IPS DF 6.9 (cell line): ENCODE measurements around the gene NME3.

ENCODE experiments used
- DNase-seq: peaks from one replicate; pipeline ENCODE4 v3.0.0-alpha.2; 2013; ENCODE audit warnings: low read depth, low spot score
- H3K27ac ChIP-seq: one replicate; pipeline ENCODE4 v1.5.1; 2013; ENCODE audit warnings: low read length, control low read depth
- H3K27me3 ChIP-seq: 2 replicates; pipeline ENCODE4 v1.6.1; 2013; ENCODE audit warnings: mild to moderate bottlenecking, low read length; ENCODE audit not compliant: control insufficient read depth, insufficient read depth
- H3K36me3 ChIP-seq: 2 replicates; pipeline ENCODE4 v1.6.1; 2013; ENCODE audit warnings: low read length; ENCODE audit not compliant: control insufficient read depth, insufficient read depth
- H3K4me1 ChIP-seq: 2 replicates; pipeline ENCODE4 v1.6.1; 2013; ENCODE audit warnings: low read length; ENCODE audit not compliant: control insufficient read depth, insufficient read depth
- H3K4me3 ChIP-seq: 2 replicates; pipeline ENCODE4 v1.5.1; 2013; ENCODE audit warnings: mild to moderate bottlenecking, low read length
- H3K9me3 ChIP-seq: 2 replicates; pipeline ENCODE4 v1.6.1; 2013; ENCODE audit warnings: low read length, inconsistent platforms; ENCODE audit not compliant: control insufficient read depth, insufficient read depth
- WGBS: extraction: QIAGEN DNeasy Blood & Tissue Kit; methylation state at CpG from one replicate; pipeline ENCODE4 v1.1.7; 2013; ENCODE audit warnings: mixed read lengths, missing lambda C conversion rate; ENCODE audit not compliant: insufficient read length, insufficient coverage; 5-methylcytosine and 5-hydroxymethylcytosine counted together

Gene NME3

DNA sequence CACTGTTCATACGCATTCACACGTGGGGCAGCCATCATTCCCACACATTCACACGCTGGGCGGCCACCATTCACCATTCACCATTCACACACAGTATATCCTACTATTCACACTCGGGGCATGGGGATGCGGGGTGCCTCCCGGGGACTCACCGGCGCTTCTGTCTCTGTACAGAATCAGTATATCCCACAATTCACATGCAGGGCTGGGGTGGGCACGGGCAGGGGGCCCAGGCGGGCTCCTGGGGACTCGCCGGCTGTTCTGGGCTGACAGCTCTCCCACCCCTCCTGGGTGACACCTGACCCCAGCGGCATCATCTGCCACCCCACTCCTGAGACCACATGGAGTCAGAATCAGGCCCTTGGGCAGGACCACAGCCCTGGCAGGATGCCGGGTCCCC, 9.6 kb downstream of the NME3 start:
- H3K9me3 ChIP-seq, result no peaks in the 10 kb centered on the region
- WGBS, result no CpG with 5 or more reads among the region's 15 CpGs
- no peak for DNase-seq
- H3K27ac ChIP-seq, result no peak overlapping the region
- H3K4me3 ChIP-seq, result no peak overlapping the region
- H3K36me3 ChIP-seq, result peaks cover 16% of the 10 kb centered on the region
- peaks cover 4% of the 10 kb centered on the region; the same call in 1 of the 2 replicates for H3K4me1 ChIP-seq
- no peaks in the 10 kb centered on the region for H3K27me3 ChIP-seq

DNA sequence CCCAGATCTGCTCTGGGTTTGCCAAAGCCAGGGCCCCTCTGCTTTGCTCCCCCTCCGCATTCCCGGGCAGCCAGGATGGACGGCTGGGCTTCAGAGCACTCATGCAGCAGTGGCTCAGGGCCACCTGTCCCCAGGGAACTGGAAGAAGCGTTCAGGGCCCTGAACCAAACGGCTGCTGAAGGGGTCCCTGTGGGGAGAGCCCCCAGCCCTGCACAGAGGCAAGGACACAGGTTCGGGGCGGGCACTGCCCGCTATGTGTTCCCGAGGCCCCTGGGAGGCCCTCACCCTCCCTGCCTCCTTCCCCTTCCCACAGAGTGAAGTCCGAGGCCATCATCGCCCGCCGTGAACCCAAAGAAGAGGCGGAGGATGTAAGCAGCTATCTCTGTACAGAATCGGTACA, 10.4 kb downstream of the NME3 start:
- H3K36me3 ChIP-seq, result peaks cover 11% of the 10 kb centered on the region
- H3K4me1 ChIP-seq, result peaks cover 4% of the 10 kb centered on the region; the same call in 1 of the 2 replicates
- H3K27me3 ChIP-seq, result no peaks in the 10 kb centered on the region
- no peak overlapping the region for H3K27ac ChIP-seq
- no CpG with 5 or more reads among the region's 15 CpGs for whole genome bisulfite sequencing
- no peaks in the 10 kb centered on the region for H3K9me3 ChIP-seq
- DNase-seq, result no peak
- no peak overlapping the region for H3K4me3 ChIP-seq

DNA sequence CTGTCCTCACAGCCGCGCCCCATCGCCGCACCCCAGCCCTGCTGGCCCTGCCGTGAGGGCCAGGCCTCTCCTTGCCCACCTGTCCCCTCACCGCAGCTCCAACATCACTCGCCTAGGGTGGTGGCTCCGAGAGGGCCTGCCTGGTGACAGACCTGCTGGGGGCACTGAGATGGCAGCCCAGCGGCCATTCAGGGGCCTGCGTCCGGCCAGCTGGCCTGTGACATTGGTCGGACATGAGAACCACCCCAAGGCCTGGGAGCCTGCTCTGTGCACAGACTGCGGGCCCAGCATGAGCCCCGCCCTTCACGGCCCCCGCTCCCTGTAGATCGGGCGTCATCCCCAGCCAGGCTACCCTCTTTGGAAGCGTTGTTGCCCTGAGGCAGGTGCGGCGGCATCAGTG, 11.8 kb downstream of the NME3 start:
- H3K36me3 ChIP-seq, result peaks cover 7% of the 10 kb centered on the region
- WGBS, result no CpG with 5 or more reads among the region's 21 CpGs

DNA sequence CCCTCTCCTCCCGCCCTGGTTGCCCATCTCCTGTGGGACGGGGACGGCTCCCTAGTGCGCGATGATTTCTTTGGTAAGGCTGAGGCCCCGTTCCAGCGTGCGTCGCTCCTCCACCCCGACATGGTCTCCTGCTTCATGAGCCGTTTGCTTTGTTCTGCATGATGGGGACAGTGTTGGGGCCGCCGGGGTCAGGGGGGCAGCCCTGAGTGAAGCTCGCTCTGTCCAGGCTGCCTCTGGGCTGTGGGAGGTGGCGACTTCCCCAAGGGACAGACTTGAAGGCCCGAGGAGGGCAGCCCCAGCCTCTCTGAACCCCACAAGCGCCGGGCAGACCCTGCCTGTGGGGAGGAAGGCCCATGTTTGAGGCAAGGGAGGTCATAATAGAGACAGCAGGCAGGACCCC, 12.4 kb downstream of the NME3 start:
- Histone ChIP-seq H3K27me3 (no peaks in the 10 kb centered on the region), H3K4me3 (no peak overlapping the region), H3K27ac (no peak overlapping the region), H3K9me3 (no peaks in the 10 kb centered on the region), H3K36me3 (peaks cover 7% of the 10 kb centered on the region), H3K4me1 (0 out of 2 replicates have a peak, but pooled peaks cover 1% of the 10 kb centered on the region)
- no peak for DNase-seq
- no CpG with 5 or more reads among the region's 18 CpGs for WGBS

More for the DNA sequence above, 11.8 kb downstream of the NME3 start:
- Histone ChIP-seq H3K4me3 (no peak overlapping the region), H3K9me3 (no peaks in the 10 kb centered on the region), H3K4me1 (peaks cover 3% of the 10 kb centered on the region; the same call in 1 of the 2 replicates), H3K27ac (no peak overlapping the region), H3K27me3 (no peaks in the 10 kb centered on the region)
- DNase-seq, result no peak

DNA sequence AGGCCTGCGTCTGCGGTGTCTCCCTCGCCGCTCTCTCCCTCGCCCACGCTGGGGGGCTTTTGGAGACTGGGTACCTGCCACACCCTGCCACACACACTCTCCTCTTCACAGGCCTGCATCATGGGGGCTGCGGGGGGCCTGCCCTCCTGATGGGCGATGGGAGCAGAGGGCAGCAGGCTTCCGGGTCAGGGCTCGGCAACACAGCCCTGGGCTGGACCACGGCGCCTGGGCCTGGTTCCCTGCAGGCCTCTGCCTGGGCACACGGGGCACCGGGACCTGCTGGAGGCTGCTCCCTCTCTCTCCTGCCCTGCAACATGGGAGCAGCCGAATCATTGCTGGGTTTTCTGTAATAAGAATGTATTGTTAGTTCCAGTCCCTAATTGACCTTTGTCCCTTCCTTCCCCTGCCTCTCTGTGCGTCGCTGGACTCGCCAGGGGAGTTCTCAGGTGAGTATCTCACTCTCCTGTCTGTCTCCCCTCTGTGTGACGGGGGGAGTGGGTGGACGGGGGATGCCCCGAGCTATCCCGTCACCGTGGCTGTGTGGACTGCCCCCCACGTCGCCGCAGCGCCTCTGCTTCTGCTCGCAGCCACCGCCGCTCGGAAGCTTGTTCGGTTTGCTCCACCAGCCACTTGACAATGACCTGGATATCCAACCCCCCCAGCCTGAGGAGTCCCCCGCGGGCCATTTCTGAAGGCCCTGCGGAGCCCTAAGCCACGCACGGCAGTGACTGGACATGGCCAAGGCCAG, 13.5 kb downstream of the NME3 start:
- Histone ChIP-seq H3K4me1 (no peaks in the 10 kb centered on the region), H3K27me3 (no peaks in the 10 kb centered on the region), H3K9me3 (no peaks in the 10 kb centered on the region), H3K36me3 (peaks cover 7% of the 10 kb centered on the region), H3K27ac (no peak overlapping the region), H3K4me3 (no peak overlapping the region; the same call in 1 of the 2 replicates)
- WGBS, result no CpG with 5 or more reads among the region's 37 CpGs
- DNase-seq, result no peak

DNA sequence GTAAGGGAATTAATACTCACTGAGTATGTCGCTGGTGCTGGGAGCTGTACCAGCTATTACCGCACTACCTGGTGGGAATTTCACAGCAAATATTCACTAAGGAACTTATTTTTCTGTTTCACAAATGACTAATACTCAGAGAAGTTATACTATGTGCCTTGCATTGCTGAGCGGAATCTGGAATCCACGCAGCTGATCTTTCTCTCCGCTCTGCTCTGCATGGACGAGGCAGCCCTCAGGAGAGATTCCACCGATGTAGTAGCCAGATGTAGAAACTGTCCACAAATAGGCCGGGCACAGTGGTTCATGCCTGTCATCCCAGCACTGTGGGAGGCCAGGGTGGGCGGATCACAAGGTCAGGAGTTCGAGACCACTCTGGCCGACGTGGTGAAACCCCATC, 17.1 kb downstream of the NME3 start:
- no peaks in the 10 kb centered on the region for H3K4me1 ChIP-seq
- H3K4me3 ChIP-seq, result no peak overlapping the region
- no peaks in the 10 kb centered on the region for H3K27me3 ChIP-seq
- peaks cover 7% of the 10 kb centered on the region for H3K36me3 ChIP-seq
- H3K9me3 ChIP-seq, result no peaks in the 10 kb centered on the region
- no peak overlapping the region for H3K27ac ChIP-seq
- no peak for DNase-seq
- no CpG with 5 or more reads among the region's 12 CpGs for WGBS

DNA sequence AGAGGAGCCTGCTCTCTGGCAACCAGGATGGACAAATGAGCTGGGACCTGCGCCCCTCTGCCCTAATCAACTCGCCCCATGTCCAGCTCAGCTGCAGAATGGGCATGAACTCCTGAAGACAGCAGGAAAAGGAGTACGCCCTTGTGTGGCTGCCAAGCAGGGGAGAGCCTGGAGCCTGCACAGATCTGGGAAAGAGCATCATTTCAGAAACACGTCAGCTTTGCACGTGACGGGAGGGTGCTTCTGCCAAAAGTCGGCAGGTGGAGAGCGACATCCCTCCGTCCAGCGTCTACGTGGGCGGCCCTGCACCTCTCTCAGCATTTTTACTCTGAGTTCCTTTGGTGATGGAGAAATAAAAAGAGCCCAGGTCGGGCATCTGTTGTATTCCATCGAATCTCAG, 18.5 kb downstream of the NME3 start:
- H3K9me3 ChIP-seq, result no peaks in the 10 kb centered on the region
- peaks cover 12% of the 10 kb centered on the region for H3K36me3 ChIP-seq
- H3K27me3 ChIP-seq, result no peaks in the 10 kb centered on the region
- DNase-seq, result no peak
- no CpG with 5 or more reads among the region's 14 CpGs for WGBS
- H3K27ac ChIP-seq, result no peak overlapping the region
- no peak overlapping the region for H3K4me3 ChIP-seq
- no peaks in the 10 kb centered on the region for H3K4me1 ChIP-seq

DNA sequence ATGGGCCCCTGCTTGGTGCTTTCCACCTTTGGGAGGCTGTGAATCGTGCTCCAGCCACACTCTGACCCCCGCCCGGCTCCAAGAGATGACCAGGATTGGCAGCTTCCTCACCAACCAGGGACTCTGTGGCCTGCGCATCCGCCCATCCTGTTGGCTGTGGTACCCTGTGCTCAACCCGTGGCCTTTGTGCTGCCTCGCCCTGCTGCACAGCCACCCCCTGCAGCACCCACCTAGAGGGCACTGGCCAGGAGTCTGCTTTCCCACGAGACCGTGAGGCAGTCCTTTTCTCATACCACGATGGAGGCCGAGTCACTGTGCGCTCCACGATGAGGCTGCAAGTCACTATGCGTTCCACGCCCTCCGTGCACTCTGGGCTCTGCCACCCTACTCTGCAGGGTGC, 19.4 kb downstream of the NME3 start:
- Histone ChIP-seq H3K4me1 (no peaks in the 10 kb centered on the region), H3K36me3 (peaks cover 9% of the 10 kb centered on the region), H3K4me3 (no peak overlapping the region), H3K27me3 (no peaks in the 10 kb centered on the region), H3K9me3 (no peaks in the 10 kb centered on the region), H3K27ac (no peak overlapping the region)
- whole genome bisulfite sequencing, result no CpG with 5 or more reads among the region's 16 CpGs
- DNase-seq, result no peak

DNA sequence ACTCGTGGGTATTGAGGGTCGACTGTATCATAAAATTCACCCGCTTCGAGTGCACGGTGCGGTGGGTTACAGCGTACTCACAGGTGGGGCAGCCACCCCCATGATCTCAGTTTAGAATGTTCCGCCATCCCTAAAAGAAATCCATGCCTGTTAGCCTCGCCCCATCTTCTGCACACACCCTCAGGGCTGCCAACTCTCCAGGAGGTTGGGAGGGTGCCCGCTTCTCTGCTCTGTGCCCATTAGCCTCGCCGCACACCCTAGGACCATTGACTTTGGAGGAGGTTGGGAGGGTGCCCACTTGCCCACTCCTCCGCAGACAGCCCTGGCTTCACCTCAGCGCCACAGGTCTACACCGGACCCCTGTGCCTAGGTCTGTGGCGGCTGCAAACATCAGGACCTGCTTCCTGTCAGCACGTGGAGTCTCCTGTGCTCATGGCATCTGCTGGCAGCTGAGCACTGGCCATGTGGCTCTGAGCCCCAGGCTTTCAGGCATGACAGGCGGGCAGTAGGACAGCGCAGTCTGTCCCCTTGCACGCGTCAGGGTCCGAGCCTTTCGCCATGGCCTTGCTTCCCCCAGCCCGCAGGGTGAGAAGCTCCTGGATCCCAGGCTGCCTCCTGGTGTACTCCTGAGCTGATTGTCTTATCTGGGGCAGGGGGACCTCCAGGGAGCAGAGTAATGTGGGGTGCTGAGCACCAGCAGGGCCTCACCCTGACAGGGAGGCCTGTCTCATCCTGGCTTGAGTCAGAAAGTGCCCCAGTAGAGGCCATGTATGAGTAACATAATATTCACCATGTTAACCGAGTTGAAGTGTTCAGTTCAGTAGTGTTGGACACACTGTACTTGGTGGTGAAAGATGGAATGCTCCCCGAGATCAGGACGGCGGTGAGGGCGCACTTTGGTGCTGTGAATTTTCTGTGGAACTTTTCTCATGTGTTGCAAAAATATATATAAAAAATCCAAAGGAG, 21.9 kb downstream of the NME3 start:
- Histone ChIP-seq H3K36me3 (peaks cover 13% of the 10 kb centered on the region), H3K9me3 (no peaks in the 10 kb centered on the region), H3K27ac (no peak overlapping the region), H3K4me3 (no peak overlapping the region), H3K4me1 (no peaks in the 10 kb centered on the region), H3K27me3 (no peaks in the 10 kb centered on the region)
- no peak for DNase-seq
- no CpG with 5 or more reads among the region's 29 CpGs for WGBS

DNA sequence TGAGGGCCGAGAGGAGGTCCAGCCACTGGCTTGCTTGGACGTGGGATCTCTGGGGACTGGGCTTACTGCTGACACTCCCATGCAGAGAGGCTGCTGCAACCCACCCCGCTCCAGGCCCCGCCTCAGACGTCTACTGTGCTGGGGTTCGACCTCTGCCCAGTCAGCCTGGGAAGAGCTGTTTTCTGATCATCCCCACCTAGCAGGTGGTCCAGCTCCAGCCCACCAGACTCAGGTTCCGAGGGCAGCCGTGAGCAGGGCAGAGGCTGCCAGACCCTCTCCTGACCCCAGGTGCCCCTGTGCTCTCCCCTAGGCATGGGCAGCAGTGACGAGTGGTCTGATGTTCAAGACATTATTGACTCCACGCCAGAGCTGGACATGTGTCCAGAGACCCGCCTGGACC, 23.4 kb downstream of the NME3 start:
- Histone ChIP-seq H3K9me3 (no peaks in the 10 kb centered on the region), H3K36me3 (peaks cover 13% of the 10 kb centered on the region), H3K27ac (no peak overlapping the region), H3K27me3 (no peaks in the 10 kb centered on the region), H3K4me3 (no peak overlapping the region; the same call in 1 of the 2 replicates), H3K4me1 (no peaks in the 10 kb centered on the region)
- DNase-seq, result no peak
- no CpG with 5 or more reads among the region's 11 CpGs for whole genome bisulfite sequencing
